ENCODE results near the gene DSCAML1. TPM values are rescaled to one million over a fixed set of nuclear protein-coding genes. Genes with fewer than 3 reads are reported as not detected.

Gene DSCAML1
- total RNA-seq, 1 donor from 2014 or later = not detected

DNA sequence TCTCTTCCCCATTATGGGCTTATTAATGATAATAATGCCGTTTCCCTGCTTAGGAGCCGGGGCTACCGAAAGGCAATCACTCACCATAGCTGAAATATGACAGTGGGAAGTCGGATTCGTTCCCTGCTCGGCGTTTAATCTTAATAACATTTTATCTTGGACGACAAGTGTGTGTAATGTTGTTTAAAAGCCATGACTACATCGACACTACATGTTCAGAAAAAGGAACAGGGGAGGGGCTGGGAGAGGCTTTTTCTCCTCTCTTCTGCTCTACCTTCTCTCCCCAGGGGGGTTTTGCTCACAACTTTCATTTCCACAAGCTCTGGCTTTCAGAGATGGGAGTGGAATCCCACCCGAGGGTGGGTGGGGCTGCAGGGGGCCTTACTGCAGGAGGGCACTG, 105.5 kb downstream of the DSCAML1 start:
- no peaks in the 10 kb centered on the region for H3K36me3 Mint-ChIP-seq (ENCODE audit: unreplicated experiment)
- TF ChIP-seq CTCF (IDR thresholded peaks at IDR 0.05) = no peak
- H3K9me3 Mint-ChIP-seq (ENCODE audit: unreplicated experiment) = no peaks in the 10 kb centered on the region
- H3K27me3 Mint-ChIP-seq (ENCODE audit: unreplicated experiment) = peaks cover 21% of the 10 kb centered on the region
- H3K4me3 Mint-ChIP-seq (ENCODE audit: unreplicated experiment) = no peak overlapping the region
- H3K27ac Mint-ChIP-seq (ENCODE audit: unreplicated experiment) = no peak overlapping the region
- H3K4me1 Mint-ChIP-seq (ENCODE audit: unreplicated experiment) = no peaks in the 10 kb centered on the region
- DNase-seq (ENCODE audit: extremely low spot score, unreplicated experiment) = no peak

GRCh38 chr11:117691218-117691514, 105.8 kb downstream of the DSCAML1 start:
- H3K36me3 Mint-ChIP-seq (ENCODE audit: unreplicated experiment) = no peaks in the 10 kb centered on the region
- H3K27ac Mint-ChIP-seq (ENCODE audit: unreplicated experiment) = no peak overlapping the region
- TF ChIP-seq CTCF (IDR thresholded peaks at IDR 0.05) = no peak
- no peak for DNase-seq (ENCODE audit: extremely low spot score, unreplicated experiment)
- H3K4me3 Mint-ChIP-seq (ENCODE audit: unreplicated experiment) = no peak overlapping the region
- H3K27me3 Mint-ChIP-seq (ENCODE audit: unreplicated experiment) = peaks cover 21% of the 10 kb centered on the region
- no peaks in the 10 kb centered on the region for H3K4me1 Mint-ChIP-seq (ENCODE audit: unreplicated experiment)
- H3K9me3 Mint-ChIP-seq (ENCODE audit: unreplicated experiment) = no peaks in the 10 kb centered on the region

GRCh38 chr11:117690484-117691217, 106.4 kb downstream of the DSCAML1 start:
- no peaks in the 10 kb centered on the region for H3K4me1 Mint-ChIP-seq (ENCODE audit: unreplicated experiment)
- peaks cover 21% of the 10 kb centered on the region for H3K27me3 Mint-ChIP-seq (ENCODE audit: unreplicated experiment)
- no peak for TF ChIP-seq CTCF (IDR thresholded peaks at IDR 0.05)
- no peak for DNase-seq (ENCODE audit: extremely low spot score, unreplicated experiment)
- no peak overlapping the region for H3K27ac Mint-ChIP-seq (ENCODE audit: unreplicated experiment)
- no peaks in the 10 kb centered on the region for H3K9me3 Mint-ChIP-seq (ENCODE audit: unreplicated experiment)
- no peaks in the 10 kb centered on the region for H3K36me3 Mint-ChIP-seq (ENCODE audit: unreplicated experiment)
- no peak overlapping the region for H3K4me3 Mint-ChIP-seq (ENCODE audit: unreplicated experiment)

DNA sequence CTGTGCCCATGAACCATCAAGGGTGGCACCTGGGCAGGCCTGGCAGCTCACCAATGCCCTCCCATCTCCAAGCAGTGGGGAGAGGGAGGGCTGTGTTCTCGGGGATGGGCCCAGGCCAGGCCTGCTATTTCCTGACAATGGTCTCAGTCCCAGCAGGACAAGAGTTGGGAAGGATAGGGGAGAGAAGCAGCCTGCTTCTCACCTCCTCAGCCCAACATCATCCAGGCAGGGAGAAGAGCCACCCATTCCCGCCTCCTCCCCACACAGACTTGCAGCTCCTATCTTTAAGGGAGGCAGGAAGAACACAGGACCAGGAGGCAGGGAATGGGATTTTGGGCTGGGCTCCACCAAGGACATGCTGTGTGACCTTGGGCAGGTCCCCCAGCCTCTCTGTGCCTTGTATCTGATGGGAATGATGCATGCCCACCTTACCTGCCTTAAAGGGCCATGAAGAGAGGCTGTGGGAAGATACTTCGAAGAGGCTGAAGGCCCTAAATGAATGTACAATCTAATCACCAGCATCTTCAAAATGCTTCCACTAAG, 108.7 kb downstream of the DSCAML1 start:
- no peaks in the 10 kb centered on the region for H3K4me1 Mint-ChIP-seq (ENCODE audit: unreplicated experiment)
- TF ChIP-seq CTCF (IDR thresholded peaks at IDR 0.05) = no peak
- H3K36me3 Mint-ChIP-seq (ENCODE audit: unreplicated experiment) = no peaks in the 10 kb centered on the region
- H3K27ac Mint-ChIP-seq (ENCODE audit: unreplicated experiment) = no peak overlapping the region
- H3K9me3 Mint-ChIP-seq (ENCODE audit: unreplicated experiment) = no peaks in the 10 kb centered on the region
- no peak for DNase-seq (ENCODE audit: extremely low spot score, unreplicated experiment)
- peaks cover 20% of the 10 kb centered on the region for H3K27me3 Mint-ChIP-seq (ENCODE audit: unreplicated experiment)
- H3K4me3 Mint-ChIP-seq (ENCODE audit: unreplicated experiment) = no peak overlapping the region

DNA sequence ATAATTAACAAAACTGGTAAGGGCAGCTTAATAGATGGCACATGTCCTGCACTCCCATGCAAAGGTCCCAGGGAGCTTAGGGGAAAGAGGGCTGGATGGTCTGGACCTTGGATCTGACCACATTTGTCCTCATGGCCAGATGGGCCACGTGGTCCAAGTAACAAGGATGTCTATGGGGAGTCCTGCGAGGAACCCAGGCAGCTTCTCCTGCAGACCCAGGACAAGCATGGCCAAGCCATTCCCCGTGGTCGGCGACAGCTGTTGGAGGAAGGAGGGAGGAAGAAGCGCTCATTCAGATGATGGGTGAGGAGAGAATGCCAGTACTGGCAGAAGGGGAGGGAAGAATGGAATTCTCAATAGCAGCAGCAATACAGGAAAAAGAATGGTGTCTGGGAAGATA, 109.2 kb downstream of the DSCAML1 start:
- H3K9me3 Mint-ChIP-seq (ENCODE audit: unreplicated experiment) = no peaks in the 10 kb centered on the region
- no peak overlapping the region for H3K27ac Mint-ChIP-seq (ENCODE audit: unreplicated experiment)

More for the DNA sequence above, 109.2 kb downstream of the DSCAML1 start:
- Mint-ChIP-seq H3K36me3 (ENCODE audit: unreplicated experiment) (no peaks in the 10 kb centered on the region), H3K27me3 (ENCODE audit: unreplicated experiment) (peaks cover 21% of the 10 kb centered on the region), H3K4me1 (ENCODE audit: unreplicated experiment) (no peaks in the 10 kb centered on the region), H3K4me3 (ENCODE audit: unreplicated experiment) (no peak overlapping the region)
- TF ChIP-seq CTCF (IDR thresholded peaks at IDR 0.05) = no peak
- no peak for DNase-seq (ENCODE audit: extremely low spot score, unreplicated experiment)
